H1 (cell line): ENCODE results near the gene MACROD2. TPM values are rescaled to one million over a fixed set of nuclear protein-coding genes. Genes with fewer than 3 reads are reported as not detected.

Source experiments
- CTCF ChIA-PET: fragments of 300-600 bp; sonication (Branson Sonifier 250); formaldehyde crosslinking; loops from one replicate; lab custom pipeline; 2021; ENCODE audit not compliant: partially characterized antibody; lab: Charles Lee
- POLR2A ChIA-PET: fragments of 300-600 bp; sonication (Branson Sonifier 250); formaldehyde crosslinking; loops from one replicate; lab custom pipeline; 2021; ENCODE audit warnings: inconsistent platforms; ENCODE audit not compliant: partially characterized antibody; lab: Charles Lee
- DNase-seq, 2 experiments: peaks; one replicate each; pipeline versions ENCODE4 v3.0.0 to v3.0.0-alpha.2; 2010 to 2022; ENCODE audit warnings: low spot score in 2 of 2, low read depth in 1 of 2, mixed read lengths in 1 of 2
- FAIRE-seq: peaks from 2 replicates; lab custom pipeline; 2011; peaks lifted over from hg19 to GRCh38; lab: Jason Lieb, UNC
- H2AFZ ChIP-seq: 2 replicates; pipeline ENCODE4 v1.8.1; 2012; ENCODE audit warnings: low read length, inconsistent platforms
- H2AK5ac ChIP-seq: 2 replicates; pipeline ENCODE4 v1.6.1; 2013; ENCODE audit warnings: low read depth, low read length
- H2BK120ac ChIP-seq: replicated peaks from 2 replicates; pipeline ENCODE3; 2013; ENCODE audit warnings: low read depth, low read length, inconsistent platforms
- H2BK12ac ChIP-seq: 2 replicates; pipeline ENCODE4 v1.6.1; 2013; ENCODE audit warnings: low read depth, low read length
- H2BK15ac ChIP-seq: 2 replicates; pipeline ENCODE4 v1.6.1; 2013; ENCODE audit warnings: low read length
- H2BK20ac ChIP-seq: 2 replicates; pipeline ENCODE4 v1.6.1; 2013; ENCODE audit warnings: low read length
- H2BK5ac ChIP-seq: 2 replicates; pipeline ENCODE4 v1.6.1; 2013; ENCODE audit warnings: low read depth, low read length
- H3K14ac ChIP-seq: 2 replicates; pipeline ENCODE4 v1.6.1; 2013; ENCODE audit warnings: inconsistent platforms; ENCODE audit not compliant: insufficient read length
- H3K18ac ChIP-seq: 2 replicates; pipeline ENCODE4 v1.6.1; 2013; ENCODE audit warnings: low read length; ENCODE audit errors: extremely low read depth
- H3K23ac ChIP-seq: 2 replicates; pipeline ENCODE4 v1.6.1; 2013; ENCODE audit warnings: inconsistent platforms; ENCODE audit not compliant: insufficient read length
- H3K23me2 ChIP-seq: 2 replicates; pipeline ENCODE4 v1.6.1; 2013; ENCODE audit warnings: low read depth, low read length
- H3K27ac ChIP-seq: 2 replicates; pipeline ENCODE4 v1.6.1; 2011; ENCODE audit warnings: low read depth, low read length, inconsistent platforms
- H3K27me3 ChIP-seq, 4 experiments: replicated peaks in 1 of 4; 1 replicate in 1 of 4; 2 replicates in 3 of 4; pipeline versions ENCODE4 v1.6.1 to v1.8.1; 2011 to 2013; ENCODE audit warnings: low read length in 3 of 4, mild to moderate bottlenecking in 3 of 4, inconsistent platforms in 2 of 4, mixed read lengths in 2 of 4, moderate library complexity in 1 of 4; ENCODE audit not compliant: control insufficient read depth in 3 of 4, insufficient read depth in 3 of 4; ENCODE audit errors: extremely low read depth in 1 of 4
- H3K36me3 ChIP-seq, 4 experiments: 2 replicates each; pipeline versions ENCODE4 v1.6.1 to v1.8.1; 2011 to 2013; ENCODE audit warnings: mild to moderate bottlenecking in 4 of 4, low read length in 3 of 4, moderate library complexity in 2 of 4, control low read depth in 1 of 4, inconsistent platforms in 1 of 4; ENCODE audit not compliant: insufficient read depth in 4 of 4, control insufficient read depth in 2 of 4
- H3K4ac ChIP-seq: replicated peaks from 2 replicates; pipeline ENCODE3; 2013; ENCODE audit warnings: low read length, low read depth, mixed read lengths, inconsistent platforms; ENCODE audit not compliant: insufficient read length
- H3K4me1 ChIP-seq, 4 experiments: replicated peaks in 1 of 4; 1 replicate in 1 of 4; 2 replicates in 3 of 4; pipeline versions ENCODE4 v1.6.1 to v1.8.1; 2011 to 2013; ENCODE audit warnings: low read length in 3 of 4, inconsistent platforms in 2 of 4, mixed read lengths in 1 of 4; ENCODE audit not compliant: insufficient read depth in 4 of 4, control insufficient read depth in 3 of 4
- H3K4me2 ChIP-seq, 2 experiments: 2 replicates each; pipeline versions ENCODE4 v1.6.1 to v1.8.1; 2011 to 2013; ENCODE audit warnings: low read depth in 2 of 2, low read length in 2 of 2, control low read depth in 1 of 2, inconsistent platforms in 1 of 2, mild to moderate bottlenecking in 1 of 2; ENCODE audit not compliant: insufficient read depth in 1 of 2
- H3K4me3 ChIP-seq, 4 experiments: fragments of 200-600, 300-600 bp in 1 of 4; sonication (generic), shearing (Covaris generic), sonication (Bioruptor Twin) in 1 of 4; 2 replicates each; pipeline versions ENCODE4 v1.5.1 to v1.8.1; 2011 to 2016; ENCODE audit warnings: low read length in 4 of 4, low read depth in 3 of 4, control low read depth in 2 of 4, inconsistent platforms in 2 of 4, mild to moderate bottlenecking in 2 of 4, mixed read lengths in 1 of 4, moderate library complexity in 1 of 4; ENCODE audit not compliant: insufficient read depth in 2 of 4; ENCODE audit errors: extremely low read depth in 1 of 4
- H3K56ac ChIP-seq: replicated peaks from 2 replicates; pipeline ENCODE3; 2013; ENCODE audit warnings: low read depth, mild to moderate bottlenecking, mixed read lengths, low read length, inconsistent platforms; ENCODE audit not compliant: insufficient read length
- H3K79me1 ChIP-seq: 2 replicates; pipeline ENCODE4 v1.6.1; 2013; ENCODE audit warnings: low read depth, low read length, control low read depth
- H3K79me2 ChIP-seq, 2 experiments: 2 replicates each; pipeline versions ENCODE4 v1.6.1 to v1.8.1; 2012 to 2013; ENCODE audit warnings: low read length in 2 of 2, mild to moderate bottlenecking in 2 of 2, inconsistent platforms in 1 of 2; ENCODE audit not compliant: insufficient read depth in 2 of 2, control insufficient read depth in 1 of 2
- H3K9ac ChIP-seq, 4 experiments: replicated peaks in 1 of 4; 1 replicate in 1 of 4; 2 replicates in 3 of 4; pipeline versions ENCODE4 v1.6.1 to v1.8.1; 2011 to 2013; ENCODE audit warnings: low read depth in 3 of 4, low read length in 3 of 4, control low read depth in 2 of 4, mild to moderate bottlenecking in 2 of 4, moderate library complexity in 2 of 4, inconsistent platforms in 1 of 4; ENCODE audit errors: extremely low read depth in 1 of 4
- H3K9me3 ChIP-seq, 2 experiments: 2 replicates each; pipeline versions ENCODE4 v1.6.1 to v1.8.1; 2012 to 2013; ENCODE audit warnings: mild to moderate bottlenecking in 2 of 2, moderate library complexity in 2 of 2, control low read depth in 1 of 2, inconsistent platforms in 1 of 2, low read depth in 1 of 2, low read length in 1 of 2, mixed read lengths in 1 of 2; ENCODE audit not compliant: insufficient read depth in 2 of 2
- H4K20me1 ChIP-seq, 2 experiments: replicated peaks in 1 of 2; 2 replicates each; pipeline versions ENCODE3 to v1.8.1; 2011 to 2013; ENCODE audit warnings: inconsistent platforms in 2 of 2, low read length in 2 of 2, mild to moderate bottlenecking in 1 of 2; ENCODE audit not compliant: insufficient read depth in 2 of 2, control insufficient read depth in 1 of 2
- H4K5ac ChIP-seq: 2 replicates; pipeline ENCODE4 v1.6.1; 2013; ENCODE audit warnings: low read length, low read depth, mixed read lengths, inconsistent platforms; ENCODE audit not compliant: insufficient read length
- H4K8ac ChIP-seq: 2 replicates; pipeline ENCODE4 v1.8.0; 2013; ENCODE audit warnings: mild to moderate bottlenecking, moderate library complexity, low read length, inconsistent platforms; ENCODE audit not compliant: insufficient read depth; ENCODE audit errors: extremely low read depth
- H4K91ac ChIP-seq: replicated peaks from 2 replicates; pipeline ENCODE3; 2013; ENCODE audit warnings: low read length, mixed read lengths, inconsistent platforms; ENCODE audit not compliant: insufficient read length
- BACH1 ChIP-seq: IDR thresholded peaks from 2 replicates; pipeline ENCODE4 v1.6.1; 2012; ENCODE audit warnings: low read length, improper control_type of control experiment
- BRCA1 ChIP-seq: IDR thresholded peaks from 2 replicates; pipeline ENCODE4 v1.6.1; 2012; ENCODE audit warnings: low read depth, low read length, improper control_type of control experiment
- CBX5 ChIP-seq: fragments of 300-800, 300-1000 bp; sonication (generic); IDR thresholded peaks from 2 replicates; pipeline ENCODE4 v1.7.1; 2016; ENCODE audit warnings: antibody characterized with exemption, low read length, low read depth
- CBX8 ChIP-seq: fragments of 300-800, 300-1000 bp; sonication (generic); IDR thresholded peaks from 2 replicates; pipeline ENCODE4 v1.7.1; 2016; ENCODE audit warnings: low read depth, low read length, borderline replicate concordance
- EP300 ChIP-seq, 2 experiments: IDR thresholded peaks; 1 replicate in 1 of 2; 2 replicates in 1 of 2; pipeline ENCODE4 v1.6.1; 2011 to 2012; ENCODE audit warnings: low read depth in 2 of 2, low read length in 2 of 2, mild to moderate bottlenecking in 2 of 2, borderline replicate concordance in 1 of 2, inconsistent platforms in 1 of 2, moderate library complexity in 1 of 2
- KDM5A ChIP-seq: fragments of 200-600 bp; IDR thresholded peaks from 2 replicates; pipeline ENCODE4 v1.7.1; 2012; ENCODE audit warnings: mild to moderate bottlenecking, low read length, inconsistent platforms, mixed read lengths
- MAFK ChIP-seq: IDR thresholded peaks from 2 replicates; pipeline ENCODE4 v1.6.1; 2012; ENCODE audit warnings: low read depth, mild to moderate bottlenecking, improper control_type of control experiment, low read length
- TAF7 ChIP-seq: optimal IDR thresholded peaks from 2 replicates; pipeline ENCODE3; 2011; ENCODE audit warnings: low read depth, mild to moderate bottlenecking, inconsistent platforms, low read length, moderate library complexity, borderline replicate concordance
- TBP ChIP-seq: IDR thresholded peaks from 2 replicates; pipeline ENCODE4 v1.6.1; 2011; ENCODE audit warnings: low read depth, low read length, improper control_type of control experiment
- TCF12 ChIP-seq: IDR thresholded peaks from 2 replicates; pipeline ENCODE4 v1.6.1; 2011; ENCODE audit warnings: low read depth, mild to moderate bottlenecking, low read length
- WGBS, 2 experiments: shearing (Covaris generic) in 1 of 2; methylation state at CpG; one replicate each; pipeline versions ENCODE4 v1.1.6 to v1.1.7; 2013 to 2015; ENCODE audit warnings: low lambda C conversion rate in 2 of 2, mixed read lengths in 2 of 2, inconsistent platforms in 1 of 2, low coverage in 1 of 2, missing lambda C conversion rate in 1 of 2; ENCODE audit not compliant: insufficient replicate concordance in 2 of 2, insufficient coverage in 1 of 2, insufficient read length in 1 of 2; ENCODE audit errors: extremely low coverage in 1 of 2, missing lambda C conversion rate in 1 of 2; 5-methylcytosine and 5-hydroxymethylcytosine counted together
- polyA plus RNA-seq, 7 experiments: library from polyadenylated mRNA; depleted of rRNA in 3 of 7; stranded (reverse) in 5 of 7; unstranded in 2 of 7; fragments of >200 nt in 5 of 7; fragments of 200-250 nt in 2 of 7; gene quantifications; 1 replicate in 5 of 7; 2 replicates in 1 of 7; 4 replicates in 1 of 7; pipeline versions ENCODE4 v1.2.1 to v1.2.3, GENCODE V29; 2011 to 2013; ENCODE audit warnings: missing spikeins in 2 of 7, mixed read lengths in 2 of 7
- total RNA-seq: library from RNA; stranded (reverse); fragmentation: NEBNext Ultra II Directional; extraction: Animal tissue kit (Norgen Biotek cat#: 25700); gene quantifications from 2 replicates; pipeline ENCODE4 v1.2.1, GENCODE V29; 2021

The MACROD2 gene
- total and polyA plus RNA-seq, 2 of the 8 experiments (the other 6 are each of a cell fraction or from before 2014, with no cell fraction given): 0.70 to 3.9 TPM

DNA sequence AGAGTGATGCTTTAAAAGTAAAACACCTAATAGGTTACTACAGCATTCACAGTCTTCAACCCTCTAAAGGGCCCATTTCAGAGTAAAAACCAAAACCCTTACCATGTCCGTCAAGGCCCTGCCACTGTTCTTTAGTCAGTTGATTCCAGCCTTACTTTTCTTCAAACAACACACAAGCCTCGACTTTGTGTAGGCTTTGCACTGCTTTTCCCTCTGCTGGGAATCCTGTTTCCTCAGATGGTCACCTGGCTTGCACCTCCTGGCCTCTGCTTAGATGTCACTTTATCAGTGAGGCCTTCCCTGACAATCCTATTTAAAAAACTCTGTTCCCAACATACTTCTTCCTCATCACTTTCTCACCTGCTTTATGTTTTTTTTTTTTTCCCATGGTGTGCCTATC lies 419.2 kb downstream of the MACROD2 start:
- no peak overlapping the region for H4K91ac ChIP-seq
- H4K20me1 ChIP-seq: no peaks in the 10 kb centered on the region
- H3K4me3 ChIP-seq: no peak overlapping the region
- H3K27ac ChIP-seq: no peak overlapping the region
- DNase-seq: no peak
- peaks cover 0 to 8% (median 3%) of the 10 kb centered on the region in 4 experiments; a peak in 3 of 7 replicates for H3K4me1 ChIP-seq
- H3K79me2 ChIP-seq: no peaks in the 10 kb centered on the region
- ChIA-PET POLR2A (no interaction called here), CTCF (no interaction called here)
- no peak overlapping the region for H3K4me2 ChIP-seq
- H2BK15ac ChIP-seq: no peak overlapping the region
- no peaks in the 10 kb centered on the region for H3K36me3 ChIP-seq
- H2BK20ac ChIP-seq: no peak overlapping the region
- no peak overlapping the region for H4K5ac ChIP-seq
- WGBS, 2 experiments: 67% methylated on average over 2 of the region's 2 CpGs; no CpG with 5 or more reads in 1 of the 2 experiments
- no peaks in the 10 kb centered on the region for H3K27me3 ChIP-seq
- FAIRE-seq: no peak
- no peak overlapping the region for H3K4ac ChIP-seq
- no peak overlapping the region for H3K14ac ChIP-seq
- no peaks in the 10 kb centered on the region for H3K79me1 ChIP-seq
- no peak overlapping the region for H4K8ac ChIP-seq
- no peak overlapping the region for H3K56ac ChIP-seq
- H2AFZ ChIP-seq: no peak overlapping the region
- no peaks in the 10 kb centered on the region for H3K23me2 ChIP-seq
- H2BK12ac ChIP-seq: no peak overlapping the region
- no peak overlapping the region for H3K9ac ChIP-seq
- no peak overlapping the region for H2BK5ac ChIP-seq
- H2AK5ac ChIP-seq: no peak overlapping the region
- no peak overlapping the region for H3K18ac ChIP-seq
- H2BK120ac ChIP-seq: no peak overlapping the region
- H3K9me3 ChIP-seq: no peaks in the 10 kb centered on the region
- no peak overlapping the region for H3K23ac ChIP-seq
- no peak for TF ChIP-seq BRCA1
- no peak for TF ChIP-seq CBX5
- no peak for TF ChIP-seq TAF7
- TF ChIP-seq TBP: no peak
- no peak for TF ChIP-seq KDM5A
- no peak for TF ChIP-seq BACH1
- TF ChIP-seq EP300 (IDR thresholded peaks at IDR 0.05; ENCODE audit: borderline replicate concordance in 1 of 2, low read depth in 2 of 2, low read length in 2 of 2): no peak
- no peak for TF ChIP-seq TCF12
- no peak for TF ChIP-seq CBX8
- no peak for TF ChIP-seq MAFK
- TF ChIP-seq, all 59 proteins: peak for 0
